ENCODE measurements around the gene POC5.

DNA sequence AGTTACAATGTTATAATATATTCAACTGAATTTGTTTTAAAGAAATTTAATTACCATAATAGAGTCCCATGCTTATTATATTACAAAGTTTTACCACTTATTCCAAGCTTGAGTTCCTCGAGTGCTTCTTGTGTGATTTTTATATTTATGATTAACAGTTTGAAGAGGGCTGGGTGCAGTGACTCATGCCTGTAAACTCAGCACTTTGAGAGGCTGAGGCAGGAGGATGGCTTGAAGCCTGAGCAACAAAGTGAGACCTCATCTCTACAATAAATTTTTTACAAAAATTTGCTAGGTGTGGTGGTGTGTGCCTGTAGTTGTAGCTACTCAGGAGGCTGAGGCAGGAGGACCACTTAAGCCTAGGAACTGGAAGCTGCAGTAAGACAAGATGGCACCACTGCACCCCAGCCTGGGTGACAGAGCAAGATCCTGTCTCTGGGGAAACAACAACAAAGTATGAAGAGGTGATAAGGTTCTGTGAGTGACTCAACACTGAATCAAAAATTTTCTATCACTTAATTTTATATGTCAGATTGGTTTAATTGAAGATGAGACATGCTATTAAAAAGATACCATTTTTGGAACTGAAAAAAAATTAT lies 9.2 kb downstream of the POC5 start:
- TF ChIP-seq, protein P1, sequence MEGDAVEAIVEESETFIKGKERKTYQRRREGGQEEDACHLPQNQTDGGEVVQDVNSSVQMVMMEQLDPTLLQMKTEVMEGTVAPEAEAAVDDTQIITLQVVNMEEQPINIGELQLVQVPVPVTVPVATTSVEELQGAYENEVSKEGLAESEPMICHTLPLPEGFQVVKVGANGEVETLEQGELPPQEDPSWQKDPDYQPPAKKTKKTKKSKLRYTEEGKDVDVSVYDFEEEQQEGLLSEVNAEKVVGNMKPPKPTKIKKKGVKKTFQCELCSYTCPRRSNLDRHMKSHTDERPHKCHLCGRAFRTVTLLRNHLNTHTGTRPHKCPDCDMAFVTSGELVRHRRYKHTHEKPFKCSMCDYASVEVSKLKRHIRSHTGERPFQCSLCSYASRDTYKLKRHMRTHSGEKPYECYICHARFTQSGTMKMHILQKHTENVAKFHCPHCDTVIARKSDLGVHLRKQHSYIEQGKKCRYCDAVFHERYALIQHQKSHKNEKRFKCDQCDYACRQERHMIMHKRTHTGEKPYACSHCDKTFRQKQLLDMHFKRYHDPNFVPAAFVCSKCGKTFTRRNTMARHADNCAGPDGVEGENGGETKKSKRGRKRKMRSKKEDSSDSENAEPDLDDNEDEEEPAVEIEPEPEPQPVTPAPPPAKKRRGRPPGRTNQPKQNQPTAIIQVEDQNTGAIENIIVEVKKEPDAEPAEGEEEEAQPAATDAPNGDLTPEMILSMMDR (IDR thresholded peaks at IDR 0.05; ENCODE audit: borderline replicate concordance, extremely low read depth, low read length, poor library complexity, severe bottlenecking): no peak
- no peak for TF ChIP-seq EZH2 (IDR thresholded peaks at IDR 0.05; ENCODE audit: borderline replicate concordance, low read depth, low read length, severe bottlenecking)

Data from DND-41 (cell line).